HG03558 (cell line): ENCODE measurements around the gene RIN2.
"Not testable (repeated sequence)": the region's sequence is repeated elsewhere in the genome, so short reads cannot be mapped to it uniquely, and the experiment has no call there.

Experiments used
- ATAC-seq: cut with Tn5 transposase; IDR thresholded peaks from one replicate; pipeline ENCODE4 v1.9.1; 2021; ENCODE audit warnings: moderate number of reproducible peaks; ENCODE audit not compliant: unreplicated experiment; ENCODE audit errors: extremely low read depth

The RIN2 gene

GRCh38 chr20:19785173-19785982, 27.3 kb downstream of the RIN2 start:
- no peak for ATAC-seq

DNA sequence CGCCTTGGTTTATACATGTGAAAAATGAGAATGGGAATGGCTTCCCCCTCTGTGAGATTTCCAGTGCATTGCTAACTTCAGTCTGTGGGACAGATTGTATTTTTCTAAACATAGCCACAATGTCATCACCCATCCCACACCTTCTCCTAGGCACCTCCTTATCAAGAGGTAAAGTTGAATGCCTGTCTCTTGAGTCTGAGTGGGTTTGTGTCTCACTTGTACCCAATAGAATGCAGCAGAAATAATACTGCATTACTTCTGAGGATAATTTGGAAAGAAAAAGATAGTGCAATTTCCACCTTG, 27.9 kb downstream of the RIN2 start:
- ATAC-seq: no peak

DNA sequence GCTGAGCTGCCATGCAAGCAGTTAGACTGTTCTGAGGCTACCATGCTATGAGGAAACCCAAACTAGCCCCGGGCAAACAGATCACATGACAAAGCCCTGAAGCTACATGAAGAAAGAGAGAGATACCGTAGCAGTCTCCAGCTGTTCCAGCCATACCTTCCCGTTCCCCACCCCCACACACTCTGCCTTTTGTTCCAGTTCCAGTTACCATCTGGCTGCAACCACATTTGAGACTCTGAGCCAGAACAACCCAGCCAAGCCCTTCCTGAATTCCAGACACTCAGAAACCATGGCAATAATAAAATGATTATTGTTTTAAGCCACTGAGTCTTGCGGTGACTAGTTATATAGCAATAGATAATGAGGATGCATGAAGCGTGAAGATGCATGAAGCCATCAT, 28.3 kb downstream of the RIN2 start:
- no peak for ATAC-seq

DNA sequence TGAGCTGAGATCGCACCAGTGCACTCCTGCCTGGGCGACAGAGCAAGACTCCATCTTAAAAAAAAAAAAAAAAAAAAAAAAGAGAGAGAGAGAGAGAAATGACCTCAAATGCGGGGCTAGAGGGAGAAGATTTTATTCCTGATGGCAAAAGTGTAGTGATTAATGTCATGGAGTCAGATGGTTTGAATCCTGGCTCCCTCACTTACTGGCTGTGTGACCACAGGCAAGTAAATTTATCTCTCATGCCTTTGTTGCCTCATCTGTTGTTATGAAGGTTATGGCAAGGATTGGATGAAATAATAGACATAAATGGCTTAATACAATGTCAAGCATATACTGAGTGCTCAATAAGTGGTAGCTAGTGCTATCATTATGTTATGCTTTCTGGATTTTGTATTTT, 29.3 kb downstream of the RIN2 start:
- ATAC-seq: no peak

DNA sequence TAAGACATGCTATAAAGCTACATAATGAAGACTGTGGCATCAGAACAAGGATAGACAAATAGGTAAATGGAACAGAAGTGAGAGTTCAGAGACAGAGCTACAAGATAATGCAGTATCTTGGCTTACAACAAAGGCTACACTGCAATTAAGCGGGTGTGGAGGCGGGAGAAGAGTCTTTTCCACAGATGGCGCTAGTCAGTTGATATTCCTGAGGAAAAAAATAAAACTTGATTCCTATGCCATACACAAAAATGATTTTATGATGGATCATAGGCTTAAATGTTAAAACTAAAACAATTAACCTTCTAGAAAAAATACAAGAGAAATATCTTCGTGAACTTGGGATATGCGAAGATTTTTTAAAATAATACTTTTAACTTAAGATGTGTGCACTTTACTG, 31.0 kb downstream of the RIN2 start:
- no peak for ATAC-seq

- no peak for ATAC-seq
Observed at GRCh38 chr20:19789446-19789845, 31.4 kb downstream of the RIN2 start.

DNA sequence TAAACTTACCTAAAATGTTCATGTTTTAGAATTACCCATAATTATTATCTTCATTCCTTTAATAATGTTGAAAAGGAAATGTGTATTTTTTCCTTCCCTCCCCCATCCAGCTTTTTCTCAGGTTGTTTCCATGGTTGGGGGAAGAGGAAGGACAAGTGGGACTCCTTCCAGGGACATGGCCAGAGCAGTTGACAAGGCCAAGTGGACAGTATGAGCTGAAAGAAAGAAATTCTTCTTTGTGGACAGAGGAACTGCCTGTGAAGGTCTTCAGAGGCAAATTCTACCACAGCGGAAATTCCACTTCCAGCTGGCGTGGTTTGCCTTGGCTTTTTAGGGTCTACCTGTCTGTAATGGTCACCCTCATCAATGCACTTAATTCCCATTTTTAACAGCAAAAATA, 33.8 kb downstream of the RIN2 start:
- no peak for ATAC-seq

DNA sequence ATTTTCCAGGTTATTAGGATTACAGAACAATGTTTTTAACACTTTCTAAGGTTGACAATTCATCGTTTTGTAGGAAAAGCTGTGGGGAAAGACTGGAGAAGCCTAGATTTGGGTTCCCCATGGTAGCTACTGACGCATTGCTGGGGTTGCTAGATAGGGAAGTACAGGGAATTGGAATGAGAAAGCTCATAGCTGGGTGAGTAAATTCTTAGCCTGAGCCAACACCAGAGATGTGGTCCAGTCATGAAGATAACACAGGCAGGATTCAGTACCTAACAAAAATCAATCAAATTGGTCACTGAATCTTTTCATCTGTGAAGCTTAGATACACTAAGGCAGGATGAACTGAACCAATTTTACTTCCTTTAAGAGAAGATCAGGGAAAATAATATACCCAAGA, 35.7 kb downstream of the RIN2 start:
- no peak for ATAC-seq

DNA sequence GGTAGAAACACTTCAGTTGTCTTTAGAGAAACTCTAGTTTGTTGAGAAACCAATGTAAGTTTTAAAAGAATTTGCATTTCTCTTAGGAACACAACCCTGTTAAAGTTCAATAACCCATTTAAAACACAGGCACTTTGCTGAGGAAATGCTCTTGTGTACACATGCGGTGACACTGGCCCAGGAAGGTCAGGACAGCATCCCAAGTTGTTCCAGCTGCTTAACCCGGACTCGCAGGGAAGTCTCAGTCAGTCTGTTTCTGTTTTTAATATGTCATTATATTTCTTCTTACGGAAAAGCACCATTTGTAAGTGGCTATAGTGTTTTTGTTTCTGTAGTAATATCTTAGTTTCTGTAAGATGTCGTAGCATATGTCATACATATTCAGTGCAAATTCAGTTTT, 36.9 kb downstream of the RIN2 start:
- no peak for ATAC-seq

GRCh38 chr20:19799325-19799724, 41.3 kb downstream of the RIN2 start:
- ATAC-seq: no peak

GRCh38 chr20:19802099-19802491, 44.0 kb downstream of the RIN2 start:
- no peak for ATAC-seq

GRCh38 chr20:19802492-19803158, 44.6 kb downstream of the RIN2 start:
- no peak for ATAC-seq

- ATAC-seq: not testable (repeated sequence)
Observed at GRCh38 chr20:19806276-19806675, 48.2 kb downstream of the RIN2 start.

- ATAC-seq: no peak
Observed at GRCh38 chr20:19806806-19807190, 48.7 kb downstream of the RIN2 start.

- ATAC-seq: no peak
Observed at GRCh38 chr20:19807191-19807945, 49.3 kb downstream of the RIN2 start.
